Mesendoderm (in vitro differentiated cells): ENCODE results near the gene ADCK1.
"Not testable (repeated sequence)": the region's sequence is repeated elsewhere in the genome, so short reads cannot be mapped to it uniquely, and the experiment has no call there.

Experiments used
- DNase-seq: peaks from one replicate; pipeline ENCODE4 v3.0.0; 2013
- H2AK5ac ChIP-seq: 2 replicates; pipeline ENCODE4 v1.6.1; 2013; ENCODE audit warnings: low read length, inconsistent platforms
- H2BK120ac ChIP-seq: 2 replicates; pipeline ENCODE4 v1.6.1; 2013; ENCODE audit warnings: low read depth, mild to moderate bottlenecking, low read length, moderate library complexity, mixed read lengths
- H2BK15ac ChIP-seq: replicated peaks from 2 replicates; pipeline ENCODE4 v1.6.1; 2013; ENCODE audit warnings: low read depth, mild to moderate bottlenecking, moderate library complexity
- H2BK5ac ChIP-seq: 2 replicates; pipeline ENCODE4 v1.6.1; 2013; ENCODE audit warnings: low read length, inconsistent platforms
- H3K18ac ChIP-seq: 2 replicates; pipeline ENCODE4 v1.6.1; 2013; ENCODE audit warnings: mild to moderate bottlenecking, low read length, mixed read lengths
- H3K23ac ChIP-seq: one replicate; pipeline ENCODE4 v1.6.1; 2013; ENCODE audit warnings: low read length
- H3K27ac ChIP-seq: 2 replicates; pipeline ENCODE4 v1.5.1; 2013; ENCODE audit warnings: low read depth, mild to moderate bottlenecking, inconsistent platforms, low read length, moderate library complexity
- H3K27me3 ChIP-seq: 2 replicates; pipeline ENCODE4 v1.6.1; 2013; ENCODE audit warnings: low read length, control low read depth, mild to moderate bottlenecking, inconsistent platforms; ENCODE audit not compliant: insufficient read depth, poor library complexity
- H3K36me3 ChIP-seq: 2 replicates; pipeline ENCODE4 v1.6.1; 2013; ENCODE audit warnings: low read length, inconsistent platforms; ENCODE audit not compliant: control insufficient read depth, insufficient read depth
- H3K4ac ChIP-seq: one replicate; pipeline ENCODE4 v1.6.1; 2013; ENCODE audit warnings: low read depth, mild to moderate bottlenecking, low read length, moderate library complexity
- H3K4me1 ChIP-seq: 2 replicates; pipeline ENCODE4 v1.6.1; 2013; ENCODE audit warnings: low read depth, low read length, inconsistent platforms; ENCODE audit not compliant: control insufficient read depth
- H3K4me2 ChIP-seq: 2 replicates; pipeline ENCODE4 v1.6.1; 2013; ENCODE audit warnings: low read length
- H3K4me3 ChIP-seq: 2 replicates; pipeline ENCODE4 v1.5.1; 2013; ENCODE audit warnings: mild to moderate bottlenecking, low read length
- H3K56ac ChIP-seq: one replicate; pipeline ENCODE4 v1.6.1; 2013; ENCODE audit warnings: low read length
- H3K79me1 ChIP-seq: 2 replicates; pipeline ENCODE4 v1.6.1; 2013; ENCODE audit warnings: low read length, inconsistent platforms
- H3K79me2 ChIP-seq: 2 replicates; pipeline ENCODE4 v1.6.1; 2013; ENCODE audit warnings: mild to moderate bottlenecking, low read length; ENCODE audit not compliant: control insufficient read depth, insufficient read depth
- H3K9ac ChIP-seq: 2 replicates; pipeline ENCODE4 v1.6.1; 2013; ENCODE audit warnings: low read length, inconsistent platforms
- H4K5ac ChIP-seq: one replicate; pipeline ENCODE4 v1.6.1; 2013; ENCODE audit warnings: low read length
- H4K8ac ChIP-seq: one replicate; pipeline ENCODE4 v1.6.1; 2013; ENCODE audit warnings: low read depth, mild to moderate bottlenecking, control low read depth, low read length, moderate library complexity
- WGBS: extraction: QIAGEN DNeasy Blood & Tissue Kit; methylation state at CpG from one replicate; pipeline ENCODE4 v1.1.7; 2013; ENCODE audit warnings: low lambda C conversion rate, missing lambda C conversion rate; ENCODE audit not compliant: insufficient coverage; ENCODE audit errors: extremely low coverage; 5-methylcytosine and 5-hydroxymethylcytosine counted together

ADCK1 gene

DNA sequence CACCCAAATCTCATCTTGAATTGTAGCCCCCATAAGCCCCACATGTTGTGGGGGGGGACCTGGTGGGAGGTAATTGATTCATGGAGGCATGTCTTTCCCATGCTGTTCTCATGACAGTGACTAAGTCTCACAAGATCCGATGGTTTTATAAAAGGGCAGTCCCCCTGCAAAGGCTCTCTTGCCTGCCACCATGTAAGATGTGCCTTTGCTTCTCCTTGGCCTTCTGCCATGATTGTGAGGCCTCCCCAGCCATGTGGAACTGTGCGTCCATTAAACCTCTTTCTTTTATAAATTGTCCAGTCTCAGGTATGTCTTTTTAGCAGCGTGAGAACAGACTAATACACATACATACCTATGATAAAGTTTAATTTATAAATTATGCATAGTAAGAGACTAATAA is 89.0 kb downstream of the ADCK1 start:
- H3K56ac ChIP-seq, H3K18ac ChIP-seq, H3K4me2 ChIP-seq, H2BK15ac ChIP-seq, H3K9ac ChIP-seq, H2BK120ac ChIP-seq, H3K4me1 ChIP-seq, H3K23ac ChIP-seq, H3K4me3 ChIP-seq, H3K36me3 ChIP-seq, H3K79me2 ChIP-seq, H4K8ac ChIP-seq, H3K79me1 ChIP-seq, H3K27ac ChIP-seq, H4K5ac ChIP-seq, DNase-seq, H3K27me3 ChIP-seq, H2BK5ac ChIP-seq, H2AK5ac ChIP-seq, H3K4ac ChIP-seq: not testable (repeated sequence)
- WGBS = no CpG with 5 or more reads among the region's 3 CpGs

DNA sequence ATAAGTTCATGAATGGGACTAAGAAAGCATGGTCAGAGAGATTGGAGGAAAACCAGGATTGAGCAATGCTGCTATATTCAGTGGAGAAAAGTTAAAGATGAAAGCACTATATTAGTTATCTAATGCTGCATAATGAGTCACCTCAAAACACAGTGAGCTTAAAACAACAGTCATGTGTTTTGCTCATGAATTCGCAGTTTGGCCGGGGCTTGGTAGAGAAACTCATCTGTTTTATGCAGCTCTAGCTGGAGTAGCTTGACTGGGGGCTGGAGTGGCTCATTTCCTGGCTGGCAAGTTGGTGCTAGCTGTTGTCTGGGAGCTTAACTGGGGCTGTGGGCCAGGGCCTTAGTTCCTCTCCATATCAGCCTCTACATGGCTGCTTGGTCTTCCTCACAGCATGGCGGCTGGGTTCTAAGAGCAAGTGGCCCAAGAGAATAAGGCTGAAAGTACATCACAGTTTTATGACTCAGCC is 90.1 kb downstream of the ADCK1 start:
- no peak for DNase-seq
- no peaks in the 10 kb centered on the region for H3K27me3 ChIP-seq
- no peak overlapping the region for H2AK5ac ChIP-seq
- no peak overlapping the region for H2BK120ac ChIP-seq
- H3K4me3 ChIP-seq = no peak overlapping the region
- H3K27ac ChIP-seq = no peak overlapping the region
- H3K9ac ChIP-seq = no peak overlapping the region
- no CpG with 5 or more reads among the region's 3 CpGs for WGBS
- no peak overlapping the region for H3K56ac ChIP-seq
- no peak overlapping the region for H3K23ac ChIP-seq
- no peak overlapping the region for H2BK15ac ChIP-seq
- H4K5ac ChIP-seq = no peak overlapping the region
- H3K4me2 ChIP-seq = no peak overlapping the region
- no peak overlapping the region for H4K8ac ChIP-seq
- H3K79me2 ChIP-seq = no peaks in the 10 kb centered on the region
- no peak overlapping the region for H3K18ac ChIP-seq
- H2BK5ac ChIP-seq = no peak overlapping the region
- no peaks in the 10 kb centered on the region for H3K4me1 ChIP-seq
- no peak overlapping the region for H3K4ac ChIP-seq
- H3K79me1 ChIP-seq = no peaks in the 10 kb centered on the region
- no peaks in the 10 kb centered on the region for H3K36me3 ChIP-seq

DNA sequence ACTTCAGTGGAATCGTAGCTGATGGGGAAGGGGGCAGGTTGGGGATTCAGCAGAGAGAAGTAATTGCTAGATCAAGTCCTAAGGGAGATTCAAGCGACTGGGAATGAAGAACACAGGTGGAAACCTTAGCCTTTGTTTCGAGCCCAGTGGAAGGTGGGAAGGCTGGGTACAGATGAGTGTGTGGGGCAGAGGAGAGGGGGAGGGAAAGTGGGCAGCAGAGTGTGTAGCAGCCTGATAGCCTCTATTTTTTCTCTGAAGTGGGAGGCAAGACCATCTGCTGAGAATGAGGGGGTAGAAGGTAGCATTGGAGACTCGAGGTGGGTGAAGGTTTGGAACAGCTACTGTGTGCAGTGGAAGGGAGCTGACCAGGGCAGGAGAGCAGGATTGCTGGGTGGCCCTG is 91.0 kb downstream of the ADCK1 start:
- WGBS = no CpG with 5 or more reads among the region's 4 CpGs

DNA sequence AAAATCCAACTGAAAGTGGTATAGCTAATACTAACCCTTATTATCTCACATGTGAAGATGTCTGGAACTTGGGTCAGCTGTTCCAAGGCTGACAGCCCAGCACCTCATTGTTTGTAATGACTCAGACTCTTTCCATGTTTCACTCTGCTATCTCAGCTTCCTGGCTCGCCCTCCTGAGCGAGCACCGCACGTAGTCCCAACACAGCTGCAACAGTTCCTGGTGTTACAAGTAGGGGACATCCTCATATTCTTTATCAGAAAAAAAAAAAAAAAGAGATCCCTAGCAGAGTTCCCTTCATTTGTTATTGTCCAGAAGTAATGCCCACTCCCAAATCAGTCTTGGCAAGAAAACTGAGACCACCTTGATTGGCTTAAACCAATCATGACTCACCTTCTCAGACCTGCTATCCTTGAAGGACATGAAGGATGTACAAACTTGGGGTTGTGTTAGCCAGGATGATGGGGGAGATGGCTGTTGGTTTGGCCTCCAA is 92.5 kb downstream of the ADCK1 start:
- no peak overlapping the region for H3K27ac ChIP-seq
- no peak overlapping the region for H3K4me2 ChIP-seq

More for the DNA sequence above, 91.0 kb downstream of the ADCK1 start:
- Histone ChIP-seq H3K18ac (no peak overlapping the region), H3K4ac (no peak overlapping the region), H4K5ac (no peak overlapping the region), H3K4me3 (no peak overlapping the region), H2BK120ac (no peak overlapping the region), H2BK5ac (no peak overlapping the region), H3K23ac (no peak overlapping the region), H3K4me2 (no peak overlapping the region), H3K9ac (no peak overlapping the region), H3K27ac (no peak overlapping the region), H4K8ac (no peak overlapping the region), H2AK5ac (no peak overlapping the region), H3K79me2 (no peaks in the 10 kb centered on the region), H3K56ac (no peak overlapping the region), H2BK15ac (no peak overlapping the region), H3K79me1 (no peaks in the 10 kb centered on the region), H3K27me3 (no peaks in the 10 kb centered on the region), H3K4me1 (no peaks in the 10 kb centered on the region), H3K36me3 (no peaks in the 10 kb centered on the region)
- no peak for DNase-seq

DNA sequence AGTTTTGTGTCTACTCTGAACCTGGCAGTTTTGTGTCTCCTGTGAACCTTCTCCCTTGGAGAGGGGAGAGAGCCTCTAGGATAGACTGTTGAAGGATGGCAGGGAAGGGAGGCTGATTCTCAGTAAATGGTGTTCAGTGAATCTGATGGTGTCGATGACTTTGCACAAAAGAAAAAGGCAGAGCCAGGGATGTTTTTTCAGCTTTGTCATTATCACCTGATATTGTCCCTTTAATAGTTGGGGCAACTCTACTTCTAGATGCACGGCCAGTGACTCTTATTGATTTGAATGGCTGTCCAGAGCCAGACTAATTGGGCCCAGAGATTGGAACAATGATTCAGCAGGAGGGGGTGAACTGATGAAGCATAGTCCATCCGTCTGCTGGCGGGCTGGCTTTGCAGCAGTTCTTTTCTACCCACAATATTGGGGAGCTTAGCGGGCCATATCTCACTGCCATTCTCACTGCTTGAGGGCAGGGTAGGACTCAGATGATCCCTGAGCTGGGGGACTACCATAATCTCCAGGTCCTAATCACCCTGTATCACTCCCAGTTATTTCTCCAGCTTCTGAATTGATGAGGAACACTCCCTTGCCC is 93.1 kb downstream of the ADCK1 start:
- Histone ChIP-seq H3K4me3 (no peak overlapping the region), H4K8ac (no peak overlapping the region), H2AK5ac (no peak overlapping the region), H3K4ac (no peak overlapping the region), H3K4me1 (no peaks in the 10 kb centered on the region), H3K27me3 (no peaks in the 10 kb centered on the region), H3K79me1 (no peaks in the 10 kb centered on the region), H3K79me2 (no peaks in the 10 kb centered on the region), H3K23ac (no peak overlapping the region), H2BK120ac (no peak overlapping the region), H3K56ac (no peak overlapping the region), H2BK5ac (no peak overlapping the region), H3K36me3 (no peaks in the 10 kb centered on the region), H2BK15ac (no peak overlapping the region), H3K27ac (no peak overlapping the region), H3K4me2 (no peak overlapping the region), H3K9ac (no peak overlapping the region), H4K5ac (no peak overlapping the region), H3K18ac (no peak overlapping the region)
- no CpG with 5 or more reads among the region's 5 CpGs for WGBS
- DNase-seq = no peak

More for the DNA sequence above, 92.5 kb downstream of the ADCK1 start:
- no CpG with 5 or more reads among the region's 4 CpGs for WGBS
- no peak overlapping the region for H3K4me3 ChIP-seq
- H3K56ac ChIP-seq = no peak overlapping the region
- no peak overlapping the region for H2AK5ac ChIP-seq
- no peak overlapping the region for H3K9ac ChIP-seq
- no peak overlapping the region for H2BK120ac ChIP-seq
- H2BK5ac ChIP-seq = no peak overlapping the region
- no peak overlapping the region for H2BK15ac ChIP-seq
- H3K4ac ChIP-seq = no peak overlapping the region
- no peaks in the 10 kb centered on the region for H3K79me1 ChIP-seq
- no peaks in the 10 kb centered on the region for H3K27me3 ChIP-seq
- no peaks in the 10 kb centered on the region for H3K36me3 ChIP-seq
- no peak overlapping the region for H4K5ac ChIP-seq
- no peak overlapping the region for H3K18ac ChIP-seq
- no peak for DNase-seq
- H3K79me2 ChIP-seq = no peaks in the 10 kb centered on the region
- H3K23ac ChIP-seq = no peak overlapping the region
- no peaks in the 10 kb centered on the region for H3K4me1 ChIP-seq
- no peak overlapping the region for H4K8ac ChIP-seq

DNA sequence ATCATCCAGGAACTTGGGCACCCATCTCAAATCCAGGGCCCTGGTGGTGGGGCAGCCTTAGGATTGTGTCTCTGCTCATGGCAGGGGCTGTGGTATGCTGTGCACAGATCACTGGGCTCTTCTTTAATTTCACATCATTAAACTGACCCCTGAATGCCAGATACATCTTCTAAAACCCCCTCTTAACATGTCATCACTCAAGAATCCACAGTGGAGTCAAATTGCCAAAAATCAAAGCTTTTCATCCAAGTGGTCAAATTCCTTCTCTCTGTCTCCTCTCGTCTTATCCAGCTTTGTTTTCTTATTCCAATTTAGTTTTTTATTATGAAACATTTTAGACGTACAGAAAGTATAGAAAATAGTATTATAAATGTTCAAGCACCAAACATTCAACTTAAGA is 97.5 kb downstream of the ADCK1 start:
- Histone ChIP-seq H3K4me1 (no peaks in the 10 kb centered on the region), H3K4me3 (no peak overlapping the region), H3K79me2 (no peaks in the 10 kb centered on the region), H3K4me2 (no peak overlapping the region), H3K36me3 (no peaks in the 10 kb centered on the region), H3K23ac (no peak overlapping the region), H4K5ac (no peak overlapping the region), H3K27ac (no peak overlapping the region), H3K27me3 (no peaks in the 10 kb centered on the region), H2BK120ac (no peak overlapping the region), H2BK5ac (no peak overlapping the region), H3K79me1 (no peaks in the 10 kb centered on the region), H3K18ac (no peak overlapping the region), H4K8ac (no peak overlapping the region), H2AK5ac (no peak overlapping the region), H3K56ac (no peak overlapping the region), H3K4ac (no peak overlapping the region), H3K9ac (no peak overlapping the region), H2BK15ac (no peak overlapping the region)
- WGBS = no CpG with 5 or more reads among the region's 2 CpGs
- no peak for DNase-seq
